Progenitor cell of endocrine pancreas (in vitro differentiated cells): Measurements from ENCODE around the gene CALY. TPM values are rescaled to one million over a fixed set of nuclear protein-coding genes. Genes with fewer than 3 reads are reported as not detected.

Experiments
- DNase-seq: peaks from one replicate; pipeline ENCODE4 v3.0.0; 2021; ENCODE audit warnings: low spot score; ENCODE audit not compliant: unreplicated experiment
- H3K27ac Mint-ChIP-seq: 2 replicates; pipeline ENCODE4 v1.8.0; 2021; ENCODE audit warnings: mild to moderate bottlenecking, moderate library complexity, mixed read lengths
- H3K27me3 Mint-ChIP-seq: 2 replicates; pipeline ENCODE4 v1.8.0; 2021; ENCODE audit warnings: mixed read lengths
- H3K36me3 Mint-ChIP-seq: 2 replicates; pipeline ENCODE4 v1.8.0; 2022; ENCODE audit warnings: mixed read lengths; ENCODE audit not compliant: insufficient read depth
- H3K4me1 Mint-ChIP-seq: 2 replicates; pipeline ENCODE4 v1.8.0; 2021; ENCODE audit warnings: low read depth, mixed read lengths
- H3K4me3 Mint-ChIP-seq: 2 replicates; pipeline ENCODE4 v1.8.0; 2021; ENCODE audit warnings: low read depth, mild to moderate bottlenecking, moderate library complexity, mixed read lengths
- H3K9me3 Mint-ChIP-seq: 2 replicates; pipeline ENCODE4 v1.8.0; 2021; ENCODE audit warnings: low read depth, mixed read lengths
- total RNA-seq: library from RNA; stranded (reverse); gene quantifications from 2 replicates; pipeline ENCODE4 v1.2.1, GENCODE V29; 2021
- TF ChIP-seq, protein P1 (sequence below): fragments of 200-600 bp; sonication (generic); IDR thresholded peaks from one replicate; pipeline ENCODE4 v1.5.0; 2021; ENCODE audit warnings: antibody characterized with exemption, mild to moderate bottlenecking; ENCODE audit not compliant: unreplicated experiment

Gene CALY
- total RNA-seq, 1 donor from 2014 or later = 2.5 TPM

DNA sequence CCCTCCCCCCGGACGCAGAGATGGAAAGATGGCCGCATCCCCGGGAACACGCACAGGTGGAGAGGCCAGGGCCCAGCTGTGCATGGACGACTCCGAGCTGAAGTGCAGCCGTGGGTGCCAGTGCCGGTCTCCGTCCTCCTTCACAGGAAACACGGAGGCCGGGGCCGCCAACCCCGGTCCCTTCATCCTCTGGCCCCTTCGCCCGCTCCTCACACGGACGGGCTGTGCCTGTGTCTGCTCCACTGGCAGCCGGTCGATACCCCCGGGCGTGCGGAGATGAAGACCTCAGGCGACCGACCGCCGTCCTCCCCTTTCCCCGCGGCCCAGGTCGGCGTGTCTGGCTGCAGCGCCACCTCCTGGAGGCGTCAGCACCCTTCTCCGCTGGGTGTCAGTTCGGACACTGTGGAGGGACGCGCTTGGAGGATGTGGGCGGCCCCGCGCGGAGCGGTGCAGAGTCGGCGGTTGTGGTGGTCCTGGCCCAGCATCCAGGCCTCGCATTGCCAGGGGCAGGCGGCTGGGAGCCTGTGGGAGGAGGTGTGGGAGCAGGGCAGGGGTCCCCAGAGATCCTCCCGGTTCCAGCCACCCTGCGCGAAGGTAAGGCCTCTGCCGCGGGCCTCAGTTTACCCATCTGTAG, 18.1 kb downstream of the CALY start:
- H3K4me3 Mint-ChIP-seq = peak overlapping the region; percentile 47
- H3K9me3 Mint-ChIP-seq = no peaks in the 10 kb centered on the region
- H3K36me3 Mint-ChIP-seq = peaks cover 2% of the 10 kb centered on the region
- H3K4me1 Mint-ChIP-seq = peaks cover 1% of the 10 kb centered on the region
- H3K27me3 Mint-ChIP-seq = peaks cover 21% of the 10 kb centered on the region
- TF ChIP-seq, protein P1, sequence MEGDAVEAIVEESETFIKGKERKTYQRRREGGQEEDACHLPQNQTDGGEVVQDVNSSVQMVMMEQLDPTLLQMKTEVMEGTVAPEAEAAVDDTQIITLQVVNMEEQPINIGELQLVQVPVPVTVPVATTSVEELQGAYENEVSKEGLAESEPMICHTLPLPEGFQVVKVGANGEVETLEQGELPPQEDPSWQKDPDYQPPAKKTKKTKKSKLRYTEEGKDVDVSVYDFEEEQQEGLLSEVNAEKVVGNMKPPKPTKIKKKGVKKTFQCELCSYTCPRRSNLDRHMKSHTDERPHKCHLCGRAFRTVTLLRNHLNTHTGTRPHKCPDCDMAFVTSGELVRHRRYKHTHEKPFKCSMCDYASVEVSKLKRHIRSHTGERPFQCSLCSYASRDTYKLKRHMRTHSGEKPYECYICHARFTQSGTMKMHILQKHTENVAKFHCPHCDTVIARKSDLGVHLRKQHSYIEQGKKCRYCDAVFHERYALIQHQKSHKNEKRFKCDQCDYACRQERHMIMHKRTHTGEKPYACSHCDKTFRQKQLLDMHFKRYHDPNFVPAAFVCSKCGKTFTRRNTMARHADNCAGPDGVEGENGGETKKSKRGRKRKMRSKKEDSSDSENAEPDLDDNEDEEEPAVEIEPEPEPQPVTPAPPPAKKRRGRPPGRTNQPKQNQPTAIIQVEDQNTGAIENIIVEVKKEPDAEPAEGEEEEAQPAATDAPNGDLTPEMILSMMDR = peak; percentile 91
- no peak overlapping the region for H3K27ac Mint-ChIP-seq
- peak; percentile 86 for DNase-seq

GRCh38 chr10:133316732-133317131, 20.0 kb downstream of the CALY start:
- DNase-seq = no peak
- peaks cover 2% of the 10 kb centered on the region for H3K36me3 Mint-ChIP-seq
- no peaks in the 10 kb centered on the region for H3K9me3 Mint-ChIP-seq
- peaks cover 12% of the 10 kb centered on the region for H3K27me3 Mint-ChIP-seq
- H3K4me1 Mint-ChIP-seq = peaks cover 1% of the 10 kb centered on the region
- no peak overlapping the region for H3K27ac Mint-ChIP-seq
- TF ChIP-seq, protein P1 = no peak
- no peak overlapping the region for H3K4me3 Mint-ChIP-seq

- Mint-ChIP-seq H3K27me3 (peaks cover 12% of the 10 kb centered on the region), H3K9me3 (no peaks in the 10 kb centered on the region), H3K4me3 (no peak overlapping the region), H3K27ac (no peak overlapping the region), H3K36me3 (peaks cover 4% of the 10 kb centered on the region), H3K4me1 (peaks cover 1% of the 10 kb centered on the region)
- TF ChIP-seq, protein P1 = no peak
- no peak for DNase-seq
These were observed 20.4 kb downstream of the CALY start for GRCh38 chr10:133316266-133316665.

DNA sequence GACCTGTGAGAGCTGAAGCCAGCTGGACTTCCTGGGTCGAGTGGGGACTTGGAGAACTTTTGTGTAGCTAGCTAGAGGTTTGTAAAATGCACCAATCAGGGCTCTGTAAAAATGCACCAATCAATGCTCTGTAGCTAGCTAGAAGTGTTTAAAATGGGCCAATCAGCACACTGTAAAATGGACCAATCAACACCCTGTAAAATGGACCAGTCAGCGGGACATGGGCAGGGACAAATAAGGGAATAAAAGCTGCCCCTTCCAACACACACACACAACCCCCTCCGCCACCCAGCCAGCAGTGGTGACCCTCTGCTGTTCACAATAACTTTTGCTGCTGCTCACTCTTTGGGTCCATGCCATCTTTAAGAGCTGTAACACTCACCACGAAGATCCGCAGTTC, 20.8 kb downstream of the CALY start:
- TF ChIP-seq, protein P1 = no peak
- no peak for DNase-seq
- Mint-ChIP-seq H3K4me1 (peaks cover 1% of the 10 kb centered on the region), H3K36me3 (peaks cover 4% of the 10 kb centered on the region), H3K27ac (no peak overlapping the region), H3K9me3 (no peaks in the 10 kb centered on the region), H3K27me3 (peaks cover 12% of the 10 kb centered on the region), H3K4me3 (no peak overlapping the region)

DNA sequence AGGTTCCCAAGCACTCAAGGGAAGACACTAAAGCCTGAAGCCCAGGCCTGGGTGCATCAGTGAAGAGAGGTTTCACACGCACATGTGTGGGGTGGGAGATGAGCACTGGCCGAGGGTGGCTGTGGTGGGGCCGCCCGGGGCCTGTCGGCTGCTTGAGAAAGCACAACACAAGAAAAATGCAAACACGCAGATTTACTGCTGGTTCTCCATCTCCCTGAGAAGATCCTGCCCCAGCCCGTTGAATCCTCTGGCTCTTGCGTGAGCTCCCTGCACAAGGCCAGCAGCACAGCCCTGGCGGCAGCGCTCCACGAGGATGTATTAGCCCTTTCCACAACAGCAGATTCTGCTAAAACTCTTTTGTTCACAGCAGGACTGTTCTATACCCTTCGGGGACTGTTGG, 21.8 kb downstream of the CALY start:
- DNase-seq = no peak
- Mint-ChIP-seq H3K27ac (no peak overlapping the region), H3K4me1 (peaks cover 1% of the 10 kb centered on the region), H3K4me3 (no peak overlapping the region), H3K9me3 (no peaks in the 10 kb centered on the region), H3K27me3 (peaks cover 8% of the 10 kb centered on the region), H3K36me3 (peaks cover 4% of the 10 kb centered on the region)
- TF ChIP-seq, protein P1 = no peak
